Glutamatergic neuron (in vitro differentiated cells): ENCODE results near the gene RPIA. TPM values are rescaled to one million over a fixed set of nuclear protein-coding genes. Genes with fewer than 3 reads are reported as not detected.

Source experiments
- DNase-seq: peaks from one replicate; pipeline ENCODE4 v3.0.0; 2022
- H3K27ac Mint-ChIP-seq: one replicate; pipeline ENCODE4 v1.8.0; 2020; ENCODE audit warnings: mild to moderate bottlenecking, mixed read lengths, inconsistent platforms; ENCODE audit not compliant: unreplicated experiment
- H3K27me3 Mint-ChIP-seq: one replicate; pipeline ENCODE4 v1.8.0; 2020; ENCODE audit warnings: mild to moderate bottlenecking, moderate library complexity, mixed read lengths, inconsistent platforms; ENCODE audit not compliant: unreplicated experiment
- H3K36me3 Mint-ChIP-seq: one replicate; pipeline ENCODE4 v1.8.0; 2020; ENCODE audit warnings: mild to moderate bottlenecking, mixed read lengths, inconsistent platforms; ENCODE audit not compliant: unreplicated experiment
- H3K4me1 Mint-ChIP-seq: one replicate; pipeline ENCODE4 v1.8.0; 2020; ENCODE audit warnings: mild to moderate bottlenecking, low read depth, mixed read lengths, inconsistent platforms; ENCODE audit not compliant: unreplicated experiment
- H3K4me3 Mint-ChIP-seq: one replicate; pipeline ENCODE4 v1.8.0; 2020; ENCODE audit warnings: mild to moderate bottlenecking, mixed read lengths, inconsistent platforms; ENCODE audit not compliant: unreplicated experiment
- H3K9me3 Mint-ChIP-seq: one replicate; pipeline ENCODE4 v1.8.0; 2020; ENCODE audit warnings: mild to moderate bottlenecking, moderate library complexity, mixed read lengths, inconsistent platforms; ENCODE audit not compliant: unreplicated experiment
- CTCF ChIP-seq: fragments of 200-600 bp; sonication (generic); IDR thresholded peaks from one replicate; pipeline ENCODE4 v1.5.0; 2021; ENCODE audit not compliant: partially characterized antibody, unreplicated experiment
- total RNA-seq: library from RNA; stranded (reverse); fragmentation: NEBNext Ultra II Directional; extraction: Animal tissue kit (Norgen Biotek cat#: 25700); gene quantifications from one replicate; pipeline ENCODE4 v1.2.1, GENCODE V29; 2021; ENCODE audit not compliant: unreplicated experiment

RPIA gene
- total RNA-seq, 1 donor from 2014 or later: 8.1 TPM

- Mint-ChIP-seq H3K36me3 (peaks cover 10% of the 10 kb centered on the region), H3K27me3 (no peaks in the 10 kb centered on the region), H3K4me3 (no peak overlapping the region), H3K4me1 (no peaks in the 10 kb centered on the region), H3K27ac (no peak overlapping the region), H3K9me3 (peaks cover 1% of the 10 kb centered on the region)
- no peak for TF ChIP-seq CTCF
- no peak for DNase-seq
Measured at GRCh38 chr2:88698498-88699233, 7.2 kb downstream of the RPIA start.

GRCh38 chr2:88707003-88707402 lies 15.5 kb downstream of the RPIA start:
- H3K9me3 Mint-ChIP-seq: no peaks in the 10 kb centered on the region
- H3K27ac Mint-ChIP-seq: no peak overlapping the region
- H3K4me3 Mint-ChIP-seq: no peak overlapping the region
- DNase-seq: no peak
- TF ChIP-seq CTCF: no peak
- no peaks in the 10 kb centered on the region for H3K4me1 Mint-ChIP-seq
- peaks cover 34% of the 10 kb centered on the region for H3K36me3 Mint-ChIP-seq
- no peaks in the 10 kb centered on the region for H3K27me3 Mint-ChIP-seq

- no peak overlapping the region for H3K4me3 Mint-ChIP-seq
- H3K9me3 Mint-ChIP-seq: no peaks in the 10 kb centered on the region
- H3K27me3 Mint-ChIP-seq: no peaks in the 10 kb centered on the region
- TF ChIP-seq CTCF: no peak
- no peak for DNase-seq
- peaks cover 19% of the 10 kb centered on the region for H3K36me3 Mint-ChIP-seq
- H3K4me1 Mint-ChIP-seq: no peaks in the 10 kb centered on the region
- H3K27ac Mint-ChIP-seq: no peak overlapping the region
Measured at GRCh38 chr2:88709181-88709631, 17.7 kb downstream of the RPIA start.

GRCh38 chr2:88711289-88711688 lies 19.8 kb downstream of the RPIA start:
- no peak for DNase-seq
- H3K27ac Mint-ChIP-seq: no peak overlapping the region
- TF ChIP-seq CTCF: no peak
- H3K4me1 Mint-ChIP-seq: no peaks in the 10 kb centered on the region
- no peaks in the 10 kb centered on the region for H3K27me3 Mint-ChIP-seq
- no peaks in the 10 kb centered on the region for H3K9me3 Mint-ChIP-seq
- H3K4me3 Mint-ChIP-seq: no peak overlapping the region
- H3K36me3 Mint-ChIP-seq: no peaks in the 10 kb centered on the region

- DNase-seq: no peak
- H3K27me3 Mint-ChIP-seq: no peaks in the 10 kb centered on the region
- H3K4me3 Mint-ChIP-seq: no peak overlapping the region
- H3K9me3 Mint-ChIP-seq: no peaks in the 10 kb centered on the region
- H3K27ac Mint-ChIP-seq: no peak overlapping the region
- H3K4me1 Mint-ChIP-seq: no peaks in the 10 kb centered on the region
- H3K36me3 Mint-ChIP-seq: peaks cover 2% of the 10 kb centered on the region
- TF ChIP-seq CTCF: no peak
Measured at GRCh38 chr2:88711897-88712296, 20.4 kb downstream of the RPIA start.
